HG03135 (cell line): ENCODE results near the gene CD6.

Experiments used
- ATAC-seq: cut with Tn5 transposase; IDR thresholded peaks from one replicate; pipeline ENCODE4 v1.9.1; 2021; ENCODE audit warnings: mild to moderate bottlenecking, moderate library complexity; ENCODE audit not compliant: unreplicated experiment

The CD6 gene

DNA sequence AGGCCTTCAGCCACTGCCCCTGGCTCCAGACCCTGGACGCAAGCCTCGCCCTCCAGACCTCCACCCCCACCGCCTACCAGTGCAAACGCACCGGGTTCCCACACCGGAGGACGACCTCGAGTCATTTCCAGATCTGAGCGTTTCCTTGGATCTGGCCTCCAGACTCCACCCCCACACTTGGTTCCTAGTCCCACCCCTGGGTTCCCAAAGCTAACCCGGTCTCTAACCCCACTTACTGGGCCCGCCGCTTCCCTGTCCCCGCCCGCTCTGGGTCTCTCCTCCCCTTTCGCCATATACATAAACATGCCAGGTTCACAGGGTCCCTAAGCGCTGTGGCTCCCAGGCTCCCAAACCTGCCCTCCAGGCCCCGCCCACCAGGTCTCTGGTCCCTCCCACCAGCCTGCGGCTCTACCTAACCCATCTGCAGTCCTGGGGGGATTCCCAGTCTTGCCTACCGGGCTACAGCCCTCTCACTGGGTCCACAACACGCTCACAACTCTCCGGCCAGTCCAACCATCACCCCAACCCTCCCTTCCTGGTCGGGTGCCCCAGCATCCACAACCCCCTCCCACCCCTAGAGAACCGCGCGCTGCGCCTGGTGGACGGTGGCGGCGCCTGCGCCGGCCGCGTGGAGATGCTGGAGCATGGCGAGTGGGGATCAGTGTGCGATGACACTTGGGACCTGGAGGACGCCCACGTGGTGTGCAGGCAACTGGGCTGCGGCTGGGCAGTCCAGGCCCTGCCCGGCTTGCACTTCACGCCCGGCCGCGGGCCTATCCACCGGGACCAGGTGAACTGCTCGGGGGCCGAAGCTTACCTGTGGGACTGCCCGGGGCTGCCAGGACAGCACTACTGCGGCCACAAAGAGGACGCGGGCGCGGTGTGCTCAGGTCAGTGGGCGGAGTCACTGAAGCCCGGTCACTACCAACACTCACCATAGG is 36.7 kb downstream of the CD6 start:
- ATAC-seq, result no peak

- ATAC-seq, result no peak
Measured at GRCh38 chr11:61008971-61009370, 37.5 kb downstream of the CD6 start.

DNA sequence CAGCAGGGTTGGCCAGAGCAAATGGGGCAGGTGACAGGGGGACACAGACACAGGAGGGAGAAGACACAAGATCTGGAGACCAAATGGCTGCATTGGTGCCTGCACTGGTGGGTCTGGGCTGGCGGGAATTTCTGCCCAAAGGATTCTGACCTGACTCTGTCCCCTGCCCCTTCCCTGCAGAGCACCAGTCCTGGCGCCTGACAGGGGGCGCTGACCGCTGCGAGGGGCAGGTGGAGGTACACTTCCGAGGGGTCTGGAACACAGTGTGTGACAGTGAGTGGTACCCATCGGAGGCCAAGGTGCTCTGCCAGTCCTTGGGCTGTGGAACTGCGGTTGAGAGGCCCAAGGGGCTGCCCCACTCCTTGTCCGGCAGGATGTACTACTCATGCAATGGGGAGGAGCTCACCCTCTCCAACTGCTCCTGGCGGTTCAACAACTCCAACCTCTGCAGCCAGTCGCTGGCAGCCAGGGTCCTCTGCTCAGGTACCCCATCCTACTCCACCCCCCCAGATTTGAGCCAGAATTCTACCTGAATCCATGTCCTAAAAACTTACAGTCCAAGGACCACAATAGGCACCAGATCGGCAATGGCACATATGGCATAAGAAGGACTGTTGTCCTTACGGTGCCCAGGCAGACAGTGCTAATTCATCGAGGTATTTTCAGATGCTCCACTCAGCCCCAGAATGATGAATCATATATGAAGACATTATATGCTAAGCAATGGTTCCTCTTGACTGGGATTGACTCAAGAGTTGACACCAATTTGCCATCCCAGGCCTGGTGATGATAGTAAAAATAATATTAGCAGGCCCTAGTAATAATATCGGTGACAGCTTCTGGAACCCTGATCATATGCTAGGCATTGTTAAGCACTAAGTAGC is 38.2 kb downstream of the CD6 start:
- no peak for ATAC-seq

- no peak for ATAC-seq
Measured at GRCh38 chr11:61010466-61011228, 39.2 kb downstream of the CD6 start.

DNA sequence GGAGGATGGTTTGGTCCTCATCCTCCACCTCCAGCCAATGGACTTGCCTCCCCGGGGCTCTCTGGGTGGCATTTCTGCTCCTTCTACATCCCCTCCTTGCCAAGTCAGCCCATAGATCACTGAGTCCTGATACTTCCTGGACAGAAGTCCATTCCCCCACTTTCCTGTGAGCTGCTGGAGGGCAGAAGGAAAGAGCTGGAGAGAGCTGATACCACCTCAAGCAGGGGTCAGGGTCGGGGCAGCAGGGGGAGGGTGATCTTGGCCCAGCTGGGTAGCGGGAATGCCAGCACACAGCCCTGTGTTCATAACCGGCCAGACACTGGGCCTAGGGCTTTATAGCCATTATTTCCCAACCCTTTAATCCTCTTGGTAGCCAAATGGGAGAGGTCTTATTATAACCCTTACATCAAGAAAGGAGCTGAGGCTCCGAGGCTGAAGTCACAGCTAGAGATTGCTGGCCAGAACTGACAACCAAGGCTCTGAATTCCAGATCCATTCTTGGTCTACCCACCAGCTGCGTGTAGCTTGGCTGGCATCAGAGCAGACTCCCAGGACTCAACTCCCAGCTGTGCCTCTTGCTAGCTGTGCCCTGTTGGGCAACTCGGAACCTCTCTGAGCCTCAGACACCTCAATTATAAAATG is 39.9 kb downstream of the CD6 start:
- no peak for ATAC-seq

DNA sequence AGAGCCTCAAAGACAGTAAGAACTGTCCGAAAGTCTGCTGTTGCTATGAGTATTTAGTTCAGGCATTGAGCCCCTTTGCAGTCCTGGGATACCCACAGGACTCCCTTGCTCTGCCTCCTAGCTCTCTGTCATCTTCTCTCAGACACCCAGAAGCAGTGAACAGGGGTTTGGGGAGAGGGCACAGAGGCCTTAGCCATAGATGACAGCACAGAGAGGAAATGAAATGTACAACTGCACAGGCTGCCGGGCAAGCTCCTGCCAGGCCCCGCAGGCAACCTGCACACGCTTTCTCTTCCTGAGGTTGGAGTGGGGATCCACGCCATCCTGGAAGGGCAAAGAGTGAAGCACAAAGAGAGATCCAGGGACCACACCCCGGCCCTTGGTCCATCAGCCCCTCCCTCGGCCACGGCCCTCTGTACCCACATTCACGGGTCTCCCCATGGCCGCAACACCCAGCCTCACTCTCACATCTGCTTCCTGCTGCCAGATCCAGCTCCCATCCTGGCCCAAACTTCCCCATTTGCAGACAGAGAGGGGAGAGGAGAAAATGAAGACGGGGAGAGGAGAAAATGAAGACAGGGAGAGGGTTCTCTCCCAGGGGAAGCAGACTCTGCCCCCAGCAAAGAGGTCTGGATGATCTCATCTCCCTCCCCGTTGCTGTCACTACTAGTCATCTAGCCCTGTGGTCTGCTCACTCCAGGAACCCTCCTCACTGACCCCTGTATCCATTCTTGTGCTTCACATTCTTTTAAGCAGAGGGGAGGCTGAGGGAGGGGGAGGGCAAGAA is 40.7 kb downstream of the CD6 start:
- no peak for ATAC-seq

DNA sequence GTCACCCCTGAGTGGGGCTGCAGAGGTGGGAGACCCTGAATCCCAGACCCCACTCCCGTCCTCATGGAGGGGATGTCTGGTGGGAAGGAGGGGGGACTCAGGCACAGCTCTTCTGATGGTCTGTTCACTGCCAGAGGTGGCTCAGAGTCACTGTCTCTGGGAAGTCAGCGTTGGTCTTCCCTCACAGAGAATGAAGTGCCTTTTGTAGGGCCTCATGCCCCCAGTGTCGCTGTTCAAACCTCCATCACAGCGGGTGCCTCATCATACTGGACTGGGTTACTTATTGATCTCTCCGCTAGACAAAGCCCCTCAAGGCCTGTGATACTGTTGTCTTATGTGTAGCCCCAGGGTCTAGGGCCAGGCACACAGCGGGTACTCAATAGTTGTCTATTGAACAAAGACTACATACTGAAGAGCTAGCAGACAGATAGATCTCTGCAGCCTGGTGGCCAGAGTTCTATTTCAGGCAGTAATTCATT is 41.3 kb downstream of the CD6 start:
- ATAC-seq, result no peak

DNA sequence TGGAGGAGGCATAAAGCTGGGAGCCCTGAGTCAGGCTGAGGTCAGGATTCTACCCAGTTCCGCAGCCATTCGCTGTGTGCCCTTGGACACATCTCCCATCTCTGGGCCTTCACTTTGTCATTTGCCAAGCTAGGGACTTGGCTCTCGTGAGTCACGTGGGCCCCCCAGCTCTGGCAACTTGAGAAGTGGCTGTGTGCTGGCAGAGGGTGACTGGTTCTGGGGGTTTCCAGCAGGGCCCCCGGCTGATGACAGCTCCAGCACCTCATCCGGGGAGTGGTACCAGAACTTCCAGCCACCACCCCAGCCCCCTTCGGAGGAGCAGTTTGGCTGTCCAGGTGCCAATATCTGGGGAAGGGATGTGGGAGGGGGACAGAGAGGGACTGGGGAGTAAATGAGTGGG is 46.6 kb downstream of the CD6 start:
- ATAC-seq, result no peak

- ATAC-seq, result no peak
Measured at GRCh38 chr11:61019037-61019831, 47.8 kb downstream of the CD6 start.

GRCh38 chr11:61019832-61020405 is 48.4 kb downstream of the CD6 start:
- ATAC-seq, result no peak

GRCh38 chr11:61020551-61021235 is 49.2 kb downstream of the CD6 start:
- no peak for ATAC-seq

DNA sequence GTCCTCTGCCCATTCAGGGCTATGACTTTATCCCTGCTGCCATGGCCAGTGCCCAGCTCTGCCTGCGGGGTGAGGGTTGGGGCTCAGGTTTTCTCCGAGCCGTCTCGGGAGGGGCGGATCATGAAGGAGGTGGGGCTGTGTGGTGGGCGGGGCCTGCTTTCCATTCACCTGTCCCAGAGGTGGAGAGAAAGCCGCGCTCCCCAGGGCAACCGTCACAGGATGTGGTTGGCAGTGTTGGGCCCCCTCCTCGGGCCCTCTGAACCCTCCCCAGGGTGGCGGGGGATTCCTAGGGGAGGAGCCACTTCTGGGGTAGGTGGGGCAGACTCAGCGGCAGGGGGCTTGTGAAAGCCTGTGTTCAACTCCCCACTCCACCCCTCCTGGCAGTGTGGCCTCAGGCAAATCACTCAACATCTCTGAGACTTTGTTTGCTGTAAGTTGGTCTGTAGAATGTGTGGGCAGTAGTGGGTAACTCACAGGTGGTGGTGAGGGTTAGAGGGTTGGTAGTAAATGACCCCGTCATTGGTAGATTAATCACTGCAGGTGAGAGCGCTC is 50.3 kb downstream of the CD6 start:
- ATAC-seq, result no peak

GRCh38 chr11:61022311-61023085 is 51.0 kb downstream of the CD6 start:
- ATAC-seq, result no peak

- ATAC-seq, result no peak
Measured at GRCh38 chr11:61023086-61023965, 51.8 kb downstream of the CD6 start.

- no peak for ATAC-seq
Measured at GRCh38 chr11:61023966-61024295, 52.5 kb downstream of the CD6 start.
